NB4 (cell line): ENCODE data around the gene ALG1.
"Not testable (repeated sequence)": the region's sequence is repeated elsewhere in the genome, so short reads cannot be mapped to it uniquely, and the experiment has no call there.

Source experiments
- CTCF ChIP-seq: IDR thresholded peaks from one replicate; pipeline ENCODE4 v1.5.1; 2012; ENCODE audit warnings: low read depth, low read length
- MAX ChIP-seq: IDR thresholded peaks from 2 replicates; pipeline ENCODE4 v1.6.1; 2011; ENCODE audit warnings: low read depth, low read length
- POLR2A ChIP-seq: IDR thresholded peaks from 2 replicates; pipeline ENCODE4 v1.6.1; 2011; ENCODE audit warnings: mild to moderate bottlenecking; ENCODE audit not compliant: insufficient read length; ENCODE audit errors: extremely low read depth

GRCh38 chr16:5097470-5098220 lies 26.0 kb downstream of the ALG1 start, which contains the start of gene EEF2KMT:
- TF ChIP-seq CTCF, POLR2A, MAX: not testable (repeated sequence)
